Activated CD8-positive, alpha-beta memory T cell treated with anti-CD3 and anti-CD28 coated beads, Interleukin-2, amount 50 U/mL, for 24 hours (primary cell): Measurements from ENCODE around the gene ZNF341.
"Not testable (repeated sequence)": the region's sequence is repeated elsewhere in the genome, so short reads cannot be mapped to it uniquely, and the experiment has no call there.

Experiments used
- DNase-seq: peaks from one replicate; pipeline ENCODE4 v3.0.0-alpha.2; 2020; ENCODE audit errors: extremely low read depth

ZNF341 gene

DNA sequence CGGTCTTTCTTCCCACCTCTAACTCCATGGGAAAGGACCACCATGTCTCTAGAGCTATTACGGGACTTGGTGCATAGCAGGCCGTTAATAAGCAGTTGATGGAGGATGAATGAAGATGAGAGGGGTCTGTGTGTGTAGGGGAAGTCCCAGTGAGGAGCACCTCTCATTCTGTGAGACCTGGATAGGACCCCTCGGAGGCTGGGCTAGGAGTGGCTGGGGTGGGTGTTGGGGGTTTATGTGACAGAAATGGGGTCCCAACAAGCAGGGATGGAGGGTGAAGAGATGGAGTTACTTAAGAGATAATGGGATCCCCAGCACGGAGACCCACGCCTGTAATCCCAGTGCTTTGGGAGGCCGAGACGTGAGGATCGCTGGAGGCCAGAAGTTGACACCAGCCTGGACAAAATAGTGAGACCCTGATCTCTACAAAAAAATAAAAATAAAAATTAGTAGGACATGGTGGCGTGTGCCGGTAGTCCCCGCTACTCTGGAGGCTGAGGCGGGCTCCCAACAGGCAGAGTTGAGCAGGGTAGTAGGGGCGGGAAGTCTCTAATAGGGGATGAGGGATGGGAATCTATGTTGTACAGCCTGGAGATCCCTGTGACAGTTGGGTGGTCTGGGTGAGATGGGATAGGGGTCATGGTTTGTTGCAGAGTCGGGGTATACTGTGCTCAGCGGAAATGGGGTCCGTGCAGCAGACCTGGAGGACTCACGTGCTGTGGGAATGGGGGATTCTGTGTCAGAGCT lies 677 bp upstream of the ZNF341 start:
- no peak for DNase-seq

DNA sequence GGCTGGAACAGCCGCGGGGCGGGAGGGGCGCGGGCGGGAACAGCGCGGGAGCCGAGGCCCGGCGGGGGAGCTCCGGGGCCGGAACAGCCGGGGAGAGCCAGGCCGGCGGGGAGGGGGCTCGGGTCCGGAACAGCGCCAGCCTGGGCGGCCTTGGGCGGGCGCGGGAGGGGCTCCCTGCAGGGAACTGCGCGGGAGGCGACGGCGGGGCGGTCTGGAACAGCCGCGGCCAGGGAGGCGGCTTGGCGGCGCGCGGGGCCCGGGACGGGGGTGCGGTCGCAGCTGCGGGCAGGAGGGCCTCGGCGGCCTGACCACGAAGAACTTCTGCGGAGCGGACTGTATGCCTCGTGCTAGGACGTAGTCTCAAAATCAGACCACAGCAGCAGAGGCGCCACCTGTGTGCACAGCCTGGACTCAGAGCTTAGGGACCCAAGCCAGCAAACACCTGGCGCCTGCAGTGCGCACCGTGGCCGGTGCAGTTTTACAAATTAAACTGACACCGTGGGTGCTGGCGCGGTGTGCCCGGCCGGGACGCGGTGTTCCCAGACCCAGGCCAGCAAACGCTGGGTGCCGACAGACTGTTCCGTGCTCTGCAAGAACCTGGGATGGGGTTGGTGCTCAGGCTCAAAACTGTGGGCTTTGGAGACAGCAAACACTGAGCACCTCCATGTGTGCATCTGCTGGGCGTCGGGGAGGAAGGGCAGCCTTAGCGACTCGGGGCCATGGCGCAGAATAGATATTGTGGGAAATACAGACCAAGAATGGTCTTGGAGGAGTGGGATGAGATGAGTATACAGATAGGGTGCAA lies 572 bp downstream of the ZNF341 start:
- peak; percentile 28 for DNase-seq

DNA sequence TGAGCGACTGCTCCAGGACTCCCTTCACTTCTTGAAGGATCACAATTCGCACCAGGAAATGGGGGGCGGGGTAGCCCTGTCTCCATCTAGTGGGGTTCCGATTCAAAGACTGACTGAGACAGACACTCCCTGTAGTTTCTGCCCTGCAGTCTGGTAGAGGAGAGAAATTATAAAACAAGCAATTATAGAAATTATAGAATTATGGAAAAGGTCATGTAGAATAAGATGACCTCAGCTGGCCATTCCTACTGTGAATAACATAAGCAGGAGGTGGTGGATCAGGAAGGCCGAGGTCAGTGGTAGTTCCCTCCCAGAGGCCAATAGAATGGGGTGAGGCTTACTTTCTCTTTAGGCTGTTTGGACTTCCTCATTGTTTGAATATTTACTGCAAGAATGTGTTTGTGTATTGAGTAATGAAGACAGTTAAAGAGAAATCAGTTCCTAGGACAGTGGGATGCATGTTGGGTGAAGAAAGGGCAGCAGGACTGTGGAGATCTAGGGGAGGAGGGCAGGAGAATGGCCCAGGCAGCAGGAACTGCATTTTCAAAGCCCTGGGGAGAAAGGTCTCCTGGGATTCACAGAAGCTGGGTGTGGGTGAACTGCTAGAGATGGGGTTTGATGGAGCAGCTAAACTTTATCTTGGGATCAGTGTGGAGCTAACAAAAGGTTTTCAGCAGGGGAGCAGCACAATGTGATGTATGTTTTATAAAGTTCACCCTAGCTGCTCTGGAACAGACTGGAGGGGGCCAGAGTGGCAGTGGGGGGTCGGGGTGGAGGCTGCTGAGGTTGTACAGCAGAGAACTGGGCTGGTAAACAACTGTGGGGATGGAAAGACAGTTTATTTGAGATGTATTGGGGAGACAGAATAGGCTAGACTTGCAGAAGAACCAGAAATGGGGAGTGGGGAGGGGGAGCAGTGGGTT lies 2.1 kb downstream of the ZNF341 start:
- no peak for DNase-seq

DNA sequence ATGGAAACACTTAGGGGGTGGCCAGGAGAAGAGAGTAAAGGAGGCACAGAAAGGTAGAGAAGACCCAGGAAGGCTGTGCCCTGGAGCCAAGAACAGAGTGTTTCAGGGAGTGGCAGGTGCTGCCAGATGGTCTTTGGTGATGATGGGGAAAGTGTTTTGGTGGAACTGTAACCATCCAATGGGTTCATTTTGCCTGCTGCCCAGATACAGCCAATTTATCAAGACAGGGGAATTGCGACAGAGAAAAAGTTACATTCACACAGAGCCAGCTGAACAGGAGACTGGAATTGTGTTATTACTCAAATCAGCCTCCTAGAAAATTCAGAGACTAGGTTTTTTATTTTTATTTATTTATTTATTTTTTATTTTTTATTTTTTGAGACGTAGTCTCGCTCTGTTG lies 5.2 kb downstream of the ZNF341 start:
- DNase-seq: no peak

DNA sequence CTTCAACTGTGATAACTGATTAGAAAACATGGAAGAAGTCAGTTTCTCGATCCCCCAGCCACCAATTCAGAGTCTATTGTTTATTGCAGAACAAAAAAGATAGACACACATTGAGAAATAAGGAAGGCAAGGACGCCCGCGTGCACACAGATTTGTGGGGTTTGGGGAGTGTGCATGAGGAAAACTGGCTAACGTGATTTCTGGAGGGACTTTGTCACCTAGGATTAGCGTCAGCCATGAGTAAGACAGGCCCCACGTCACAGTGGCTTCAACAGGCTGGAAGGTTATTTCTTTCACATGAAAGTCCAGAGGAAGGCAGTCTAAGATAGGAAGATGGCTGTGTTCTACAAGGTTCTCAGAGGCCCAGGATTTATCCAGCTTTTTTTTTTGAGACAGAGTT lies 7.7 kb downstream of the ZNF341 start:
- no peak for DNase-seq

DNA sequence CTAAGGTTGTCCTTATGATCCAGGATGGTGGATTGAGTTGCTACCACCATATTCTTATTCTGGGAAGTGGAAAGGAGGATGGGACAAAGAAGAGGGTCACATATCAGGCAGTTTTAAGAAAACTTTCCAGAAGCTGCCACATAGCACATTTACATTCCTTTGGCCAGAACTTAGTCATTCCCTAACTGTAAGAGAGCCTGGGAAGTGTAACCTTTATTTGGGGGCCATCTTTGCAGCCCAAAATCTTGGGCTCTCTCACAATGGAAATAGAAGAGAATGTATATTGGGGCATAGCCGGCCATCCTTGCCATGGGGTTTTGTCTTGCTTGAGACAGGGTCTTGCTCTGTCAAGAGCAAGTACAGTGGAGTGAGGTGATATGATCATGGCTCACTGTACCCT lies 8.4 kb downstream of the ZNF341 start:
- no peak for DNase-seq

DNA sequence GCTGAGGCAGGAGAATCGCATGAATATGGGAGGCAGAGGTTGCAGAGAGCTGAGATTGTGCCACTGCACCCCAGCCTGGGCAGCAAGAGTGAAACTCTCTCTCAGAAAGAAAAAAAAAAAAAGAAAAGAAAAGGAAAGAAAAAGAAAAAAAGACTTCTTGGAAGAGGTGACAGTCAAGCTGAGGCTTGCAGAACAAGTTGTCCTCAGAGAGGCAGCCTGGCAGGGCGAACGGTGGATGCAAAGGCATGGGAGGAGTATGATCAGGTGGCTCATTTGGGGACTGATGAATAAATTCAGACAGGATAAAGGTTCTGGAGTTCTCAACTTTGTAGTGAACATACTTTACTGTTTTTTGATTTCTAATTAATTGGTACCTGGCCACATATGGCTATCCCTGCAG lies 12.4 kb downstream of the ZNF341 start:
- no peak for DNase-seq

DNA sequence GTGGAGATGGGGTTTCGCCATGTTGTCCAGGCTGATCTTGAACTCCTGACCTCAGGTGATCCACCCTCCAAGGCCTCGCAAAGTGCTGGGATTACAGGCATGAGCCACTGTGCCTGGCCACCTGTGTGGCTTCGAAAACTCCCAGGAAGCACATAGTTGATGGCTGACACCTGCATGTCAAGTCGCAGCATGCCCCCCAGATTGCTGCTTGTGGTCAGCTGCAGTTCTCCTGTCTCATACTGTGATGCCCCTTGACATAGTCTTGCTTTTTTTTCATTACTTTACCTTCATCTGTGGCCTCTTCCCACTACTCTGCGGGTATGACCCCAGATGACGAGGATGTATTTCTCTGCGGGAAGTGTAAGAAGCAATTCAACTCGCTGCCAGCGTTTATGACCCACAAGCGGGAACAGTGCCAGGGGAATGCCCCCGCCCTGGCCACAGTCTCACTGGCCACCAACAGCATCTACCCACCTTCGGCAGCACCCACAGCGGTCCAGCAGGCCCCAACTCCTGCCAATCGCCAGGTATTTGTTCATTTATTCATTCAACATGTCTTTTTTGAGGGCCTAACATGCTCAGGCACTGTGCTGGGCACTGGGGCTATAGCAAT lies 13.1 kb downstream of the ZNF341 start:
- DNase-seq: no peak

DNA sequence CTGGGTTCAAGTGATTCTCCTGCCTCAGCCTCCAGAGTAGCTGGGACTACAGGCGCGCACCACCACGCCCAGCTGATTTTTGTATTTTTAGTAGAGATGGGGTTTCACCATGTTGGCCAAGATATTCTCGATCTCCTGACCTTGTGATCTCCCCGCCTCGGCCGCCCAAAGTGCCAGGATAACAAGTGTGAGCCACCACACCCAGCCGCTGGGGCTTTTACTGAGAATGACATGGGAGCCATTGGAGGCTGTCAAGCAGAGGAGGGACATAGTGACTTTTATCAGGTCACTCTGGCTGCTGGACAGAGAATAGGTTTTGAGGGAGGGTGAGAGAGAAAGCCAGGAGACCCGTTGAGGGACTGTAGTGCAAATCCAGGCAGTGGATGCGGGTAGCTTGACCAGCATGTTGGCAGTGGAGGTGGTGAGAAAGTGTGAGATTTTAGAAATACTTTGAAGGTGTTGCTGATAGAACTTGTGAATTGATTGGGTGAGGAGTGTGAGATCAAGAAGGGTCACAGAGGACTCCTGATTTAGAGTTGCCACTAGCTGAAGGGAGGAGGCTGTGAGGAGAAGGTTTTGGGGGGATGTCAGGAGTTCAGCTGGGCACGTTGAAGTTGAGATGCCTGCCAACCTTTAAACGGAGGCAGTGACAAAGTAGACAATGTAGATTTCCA lies 14.7 kb downstream of the ZNF341 start:
- DNase-seq: no peak

DNA sequence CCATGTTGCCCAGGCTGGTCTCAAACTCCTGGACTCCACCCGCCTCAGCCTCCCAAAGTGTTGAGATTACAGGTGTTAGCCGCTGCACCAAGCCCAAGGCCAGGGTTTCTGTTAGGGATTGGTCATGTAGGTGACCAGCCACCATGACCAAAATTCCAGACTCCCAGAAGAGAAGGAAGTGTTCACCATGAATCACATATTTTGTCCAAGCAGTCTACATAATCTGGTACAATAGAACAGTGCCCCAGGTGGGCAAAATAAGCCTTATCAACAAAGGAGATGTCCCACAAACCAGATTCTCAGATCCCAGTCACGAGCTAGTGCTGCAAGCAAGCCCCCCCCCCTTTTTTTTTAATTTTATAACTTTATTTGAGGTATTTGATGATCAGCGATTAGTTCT lies 20.0 kb downstream of the ZNF341 start:
- no peak for DNase-seq

DNA sequence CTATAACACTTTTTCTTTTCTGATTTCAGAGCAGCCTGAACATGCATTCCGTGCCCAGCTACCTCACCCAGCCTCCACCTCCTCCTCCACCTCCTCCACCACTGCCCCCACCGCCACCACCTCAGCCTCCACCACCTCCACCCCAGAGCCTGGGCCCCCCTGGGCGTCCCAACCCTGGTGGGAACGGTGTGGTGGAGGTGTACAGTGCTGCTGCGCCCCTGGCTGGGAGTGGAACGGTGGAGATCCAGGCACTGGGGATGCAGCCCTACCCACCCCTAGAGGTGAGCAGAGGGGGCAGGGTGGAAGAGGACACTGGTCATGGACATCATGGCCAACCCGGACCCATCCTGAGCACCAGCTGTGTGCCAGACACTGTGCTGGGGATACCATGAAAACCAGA lies 21.3 kb downstream of the ZNF341 start:
- no peak for DNase-seq

DNA sequence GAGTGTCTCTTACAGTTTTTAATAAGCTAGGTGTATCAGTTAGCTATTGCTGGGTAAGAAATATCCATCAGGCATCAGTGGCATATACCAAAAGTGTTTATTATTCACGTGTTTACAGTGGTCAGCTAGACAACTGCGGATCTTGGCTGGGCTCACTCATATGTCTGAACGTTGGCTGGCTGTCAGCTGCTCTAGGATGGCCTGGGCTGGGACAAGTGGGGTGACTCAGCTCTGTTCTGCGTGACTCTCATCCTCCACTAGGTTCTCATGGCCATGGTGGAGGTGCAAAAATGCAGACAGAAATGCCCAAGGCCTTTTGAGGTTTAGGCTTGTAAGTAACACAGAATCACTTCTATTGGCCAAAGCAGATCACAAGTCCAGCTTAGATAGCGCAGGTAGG lies 22.0 kb downstream of the ZNF341 start:
- no peak for DNase-seq

DNA sequence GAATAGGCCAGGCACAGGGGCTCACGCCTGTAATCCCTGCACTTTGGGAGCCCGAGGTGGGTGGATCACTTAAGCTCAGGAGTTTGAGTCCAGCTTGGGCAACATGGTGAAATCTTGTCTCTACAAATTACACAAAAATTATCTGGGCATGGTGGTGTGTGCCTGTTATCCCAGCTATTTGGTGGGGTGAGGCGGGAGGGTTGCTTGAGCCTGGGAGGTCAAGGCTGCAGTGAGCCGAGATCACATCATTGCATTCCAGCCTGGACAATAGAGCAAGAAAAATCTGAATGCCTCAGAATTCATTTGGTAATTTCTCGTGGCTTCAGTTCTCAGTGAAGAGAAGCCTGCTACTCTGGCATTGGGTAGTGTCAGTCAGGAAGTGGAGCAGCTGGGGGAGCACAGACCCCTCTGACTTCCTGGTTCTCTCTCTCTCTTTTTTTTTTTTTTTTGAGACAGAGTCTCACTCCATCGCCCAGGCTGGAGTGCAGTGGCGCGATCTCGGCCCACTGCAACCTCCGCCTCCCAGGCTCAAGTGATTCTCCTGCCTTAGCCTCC lies 24.2 kb downstream of the ZNF341 start:
- not testable (repeated sequence) for DNase-seq

DNA sequence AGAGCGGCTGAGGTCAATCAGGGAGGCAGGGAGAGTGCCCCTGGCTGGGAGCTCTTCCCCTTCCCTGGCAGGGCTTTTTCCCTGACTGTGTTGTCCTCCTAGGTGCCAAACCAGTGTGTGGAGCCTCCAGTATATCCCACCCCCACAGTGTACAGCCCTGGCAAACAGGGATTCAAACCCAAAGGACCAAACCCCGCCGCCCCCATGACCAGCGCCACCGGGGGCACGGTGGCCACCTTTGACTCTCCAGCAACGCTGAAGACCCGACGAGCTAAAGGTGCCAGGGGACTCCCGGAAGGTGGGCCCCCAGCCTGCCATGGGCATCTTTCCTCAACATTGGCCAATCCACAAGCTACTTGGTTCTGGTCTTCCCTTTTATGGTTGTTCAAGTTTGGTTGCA lies 25.2 kb downstream of the ZNF341 start:
- no peak for DNase-seq

DNA sequence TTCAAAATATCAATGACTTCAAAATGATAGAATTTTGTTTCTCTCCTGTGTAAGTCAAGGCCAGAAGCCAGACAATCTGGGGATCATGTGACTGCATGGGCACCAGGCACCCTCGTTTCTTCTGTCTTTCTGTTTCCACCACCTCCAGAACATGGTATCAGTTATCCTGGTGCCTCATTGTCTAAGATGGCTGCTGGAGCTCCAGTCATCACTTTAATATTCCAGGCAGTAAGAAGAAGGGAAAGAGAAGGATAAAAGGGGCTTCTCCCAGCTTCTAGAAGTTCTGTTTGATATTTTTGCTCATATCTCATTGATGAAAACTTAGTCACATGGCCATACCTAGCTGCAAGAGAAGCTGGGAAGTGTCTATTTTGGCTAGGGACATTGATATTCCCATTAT lies 25.7 kb downstream of the ZNF341 start:
- DNase-seq: no peak

DNA sequence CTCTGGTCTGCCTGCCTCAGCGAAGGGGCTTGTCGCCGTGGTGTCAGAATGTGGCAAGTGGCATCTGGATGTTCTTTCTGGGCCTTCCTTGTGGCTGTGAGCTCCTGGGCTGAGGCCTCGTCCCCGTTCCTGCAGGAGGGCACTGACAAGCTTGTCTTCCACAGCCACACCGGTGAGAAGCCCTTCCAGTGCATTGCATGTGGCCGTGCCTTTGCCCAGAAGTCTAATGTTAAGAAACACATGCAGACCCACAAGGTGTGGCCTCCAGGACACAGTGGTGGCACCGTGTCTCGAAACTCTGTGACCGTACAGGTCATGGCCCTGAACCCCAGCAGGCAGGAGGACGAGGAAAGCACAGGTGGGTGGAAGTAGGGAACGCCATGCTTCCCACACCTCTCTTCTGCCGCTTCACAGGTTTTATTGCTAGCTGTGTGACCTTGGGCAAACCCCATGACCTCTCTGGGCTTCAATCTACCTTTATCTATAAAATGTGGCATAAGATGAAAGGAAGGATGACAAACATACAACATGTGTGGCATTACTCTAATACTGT lies 30.0 kb downstream of the ZNF341 start:
- DNase-seq: no peak

DNA sequence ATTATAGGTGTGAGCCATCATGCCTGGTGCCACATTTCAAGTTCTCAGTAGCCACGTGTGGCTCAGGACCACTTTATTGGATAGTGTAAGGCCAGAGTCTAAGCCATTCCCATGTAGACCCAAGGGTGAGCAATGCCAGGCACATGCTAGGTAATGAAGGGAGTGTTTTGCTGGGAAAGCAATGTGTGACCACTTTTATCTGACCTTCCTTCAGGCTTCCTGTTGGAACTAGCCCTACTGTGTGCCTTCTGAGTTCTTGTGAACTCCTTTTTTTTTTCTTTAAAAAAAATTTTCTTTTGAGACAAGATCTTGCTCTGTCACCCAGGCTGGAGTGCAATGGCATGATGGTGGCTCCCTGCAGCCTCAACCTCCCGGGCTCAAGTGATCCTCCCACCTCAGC lies 33.3 kb downstream of the ZNF341 start:
- no peak for DNase-seq

DNA sequence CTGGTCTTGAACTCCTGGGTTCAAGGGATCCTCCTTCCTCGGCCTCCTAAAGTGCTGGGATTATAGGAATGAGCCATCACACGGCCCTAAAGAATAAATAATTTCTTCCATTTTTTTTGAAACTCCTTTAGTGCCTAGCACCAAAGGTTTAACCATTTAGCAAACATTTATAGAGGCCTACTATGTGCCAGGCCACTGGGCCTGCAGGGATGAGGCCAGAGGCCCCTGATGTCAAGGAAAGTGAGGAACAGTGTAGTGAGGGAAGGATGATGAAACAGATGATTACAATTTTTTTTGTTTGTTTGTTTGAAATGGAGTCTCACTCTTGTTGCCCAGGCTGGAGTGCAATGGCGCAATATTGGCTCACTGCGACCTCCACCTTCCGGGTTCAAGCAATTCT lies 33.8 kb downstream of the ZNF341 start:
- DNase-seq: no peak

DNA sequence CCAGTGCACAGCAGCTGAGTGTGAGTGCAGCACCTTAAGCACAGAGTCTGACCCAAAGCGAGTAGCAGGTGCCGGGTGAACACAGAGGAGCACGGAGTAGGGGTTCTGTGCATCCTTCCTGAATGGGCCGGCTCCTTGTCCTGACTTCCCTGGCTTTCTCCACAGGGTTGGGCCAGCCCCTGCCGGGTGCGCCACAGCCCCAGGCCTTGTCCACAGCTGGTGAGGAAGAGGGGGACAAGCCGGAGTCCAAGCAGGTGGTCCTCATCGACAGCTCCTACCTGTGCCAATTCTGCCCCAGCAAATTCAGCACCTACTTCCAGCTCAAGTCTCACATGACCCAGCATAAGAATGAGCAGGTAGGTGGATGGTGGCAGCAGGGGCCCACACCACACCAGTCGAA lies 34.9 kb downstream of the ZNF341 start:
- DNase-seq: no peak

DNA sequence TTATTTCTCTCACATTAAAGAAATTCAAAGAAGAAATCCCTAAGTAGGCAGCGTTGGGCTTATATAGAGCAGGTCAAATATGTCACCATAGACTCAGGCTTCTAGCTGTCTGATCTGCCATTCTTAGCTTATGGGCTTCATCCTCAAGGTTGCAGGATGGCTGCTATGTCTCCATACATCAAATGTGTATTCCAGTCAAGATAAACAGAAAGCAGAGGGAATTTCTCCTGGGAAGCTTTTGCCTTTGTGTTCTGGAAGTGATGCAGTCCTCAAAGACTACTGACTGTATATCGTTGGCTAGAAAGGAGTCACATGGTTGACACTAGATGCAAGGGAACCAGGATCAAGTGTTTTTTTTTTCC lies 36.0 kb downstream of the ZNF341 start:
- DNase-seq: no peak

DNA sequence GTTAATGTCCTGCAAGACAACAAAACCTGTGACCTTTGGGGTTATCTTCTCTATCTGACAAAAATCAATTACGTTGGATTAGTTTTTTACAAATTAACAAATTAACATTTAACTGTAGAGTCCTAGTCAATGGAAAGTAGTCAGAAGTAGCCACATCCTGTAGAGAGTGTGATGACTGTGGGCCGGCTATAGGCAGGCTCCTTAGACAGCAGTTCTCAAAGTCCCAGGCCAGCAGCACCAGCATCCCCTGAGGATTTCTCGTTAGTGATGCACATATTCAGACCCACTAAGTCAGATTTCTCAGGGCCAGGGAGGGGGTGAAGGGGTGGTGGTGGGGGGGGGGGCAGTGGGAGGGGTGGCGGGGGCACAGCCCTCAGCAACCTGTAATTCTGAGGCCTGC lies 37.2 kb downstream of the ZNF341 start:
- DNase-seq: no peak
